H1 (cell line): ENCODE data around the gene AAMP. TPM values are rescaled to one million over a fixed set of nuclear protein-coding genes. Genes with fewer than 3 reads are reported as not detected.

Source experiments
- CBX5 ChIP-seq: fragments of 300-800, 300-1000 bp; sonication (generic); IDR thresholded peaks from 2 replicates; pipeline ENCODE4 v1.7.1; 2016; ENCODE audit warnings: antibody characterized with exemption, low read length, low read depth
- CHD7 ChIP-seq: fragments of 300-600 bp; sonication (generic); IDR thresholded peaks from 2 replicates; pipeline ENCODE4 v1.7.1; 2012; ENCODE audit warnings: low read length, moderate library complexity, mild to moderate bottlenecking, inconsistent platforms; ENCODE audit not compliant: insufficient replicate concordance
- NRF1 ChIP-seq: IDR thresholded peaks from 2 replicates; pipeline ENCODE4 v1.6.1; 2011; ENCODE audit warnings: mild to moderate bottlenecking, low read depth, low read length, improper control_type of control experiment
- POLR2AphosphoS5 ChIP-seq: IDR thresholded peaks from 2 replicates; pipeline ENCODE4 v1.6.1; 2011; ENCODE audit warnings: low read depth, low read length
- SIN3A ChIP-seq, 2 experiments: IDR thresholded peaks in 1 of 2; conservative IDR thresholded peaks in 1 of 2; 2 replicates each; pipeline ENCODE4 v1.6.1; 2011 to 2012; ENCODE audit warnings: low read length in 2 of 2, improper control_type of control experiment in 1 of 2, low read depth in 1 of 2, mild to moderate bottlenecking in 1 of 2
- SIX5 ChIP-seq: IDR thresholded peaks from 2 replicates; pipeline ENCODE4 v1.6.1; 2011; ENCODE audit warnings: mild to moderate bottlenecking, low read depth, low read length
- SP1 ChIP-seq: IDR thresholded peaks from 2 replicates; pipeline ENCODE4 v1.6.1; 2011; ENCODE audit warnings: low read depth, low read length
- TCF12 ChIP-seq: IDR thresholded peaks from 2 replicates; pipeline ENCODE4 v1.6.1; 2011; ENCODE audit warnings: low read depth, mild to moderate bottlenecking, low read length
- YY1 ChIP-seq: IDR thresholded peaks from 2 replicates; pipeline ENCODE4 v1.6.1; 2011; ENCODE audit warnings: low read depth, mild to moderate bottlenecking, low read length
- polyA plus RNA-seq, 7 experiments: library from polyadenylated mRNA; depleted of rRNA in 3 of 7; stranded (reverse) in 5 of 7; unstranded in 2 of 7; fragments of >200 nt in 5 of 7; fragments of 200-250 nt in 2 of 7; gene quantifications; 1 replicate in 5 of 7; 2 replicates in 1 of 7; 4 replicates in 1 of 7; pipeline versions ENCODE4 v1.2.1 to v1.2.3, GENCODE V29; 2011 to 2013; ENCODE audit warnings: missing spikeins in 2 of 7, mixed read lengths in 2 of 7
- total RNA-seq: library from RNA; stranded (reverse); fragmentation: NEBNext Ultra II Directional; extraction: Animal tissue kit (Norgen Biotek cat#: 25700); gene quantifications from 2 replicates; pipeline ENCODE4 v1.2.1, GENCODE V29; 2021
- TF ChIP-seq, protein P1 (sequence below): IDR thresholded peaks from 2 replicates; pipeline ENCODE4 v1.6.1; 2012; ENCODE audit warnings: low read length, inconsistent platforms

Gene AAMP
- total and polyA plus RNA-seq, 2 of the 8 experiments (the other 6 are each of a cell fraction or from before 2014, with no cell fraction given): 119 to 125 TPM

- no peak for TF ChIP-seq CHD7
- no peak for TF ChIP-seq SIN3A (conservative IDR thresholded peaks at IDR 0.05 in 1 of 2, IDR thresholded peaks at IDR 0.05 in 1 of 2; ENCODE audit: low read depth in 1 of 2, low read length in 2 of 2)
- TF ChIP-seq POLR2AphosphoS5: no peak
- TF ChIP-seq YY1: no peak
- no peak for TF ChIP-seq TCF12
- TF ChIP-seq CBX5: no peak
- TF ChIP-seq, protein P1, sequence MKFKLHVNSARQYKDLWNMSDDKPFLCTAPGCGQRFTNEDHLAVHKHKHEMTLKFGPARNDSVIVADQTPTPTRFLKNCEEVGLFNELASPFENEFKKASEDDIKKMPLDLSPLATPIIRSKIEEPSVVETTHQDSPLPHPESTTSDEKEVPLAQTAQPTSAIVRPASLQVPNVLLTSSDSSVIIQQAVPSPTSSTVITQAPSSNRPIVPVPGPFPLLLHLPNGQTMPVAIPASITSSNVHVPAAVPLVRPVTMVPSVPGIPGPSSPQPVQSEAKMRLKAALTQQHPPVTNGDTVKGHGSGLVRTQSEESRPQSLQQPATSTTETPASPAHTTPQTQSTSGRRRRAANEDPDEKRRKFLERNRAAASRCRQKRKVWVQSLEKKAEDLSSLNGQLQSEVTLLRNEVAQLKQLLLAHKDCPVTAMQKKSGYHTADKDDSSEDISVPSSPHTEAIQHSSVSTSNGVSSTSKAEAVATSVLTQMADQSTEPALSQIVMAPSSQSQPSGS: no peak
- TF ChIP-seq NRF1: no peak
- TF ChIP-seq SP1: no peak
- no peak for TF ChIP-seq SIX5
Measured at GRCh38 chr2:218271865-218272530, 2.1 kb upstream of the AAMP start (continued).
